Stimulated activated naive CD8-positive, alpha-beta T cell treated with anti-CD3 and anti-CD28 coated beads, Interleukin-15, Interleukin-2, amounts not matched to agents 100 U/mL and 50 U/mL, for 24 hours (primary cell): Measurements from ENCODE around the gene MAPKBP1.

ENCODE experiments used
- ATAC-seq: fragments of 150-1000 bp; cut with Tn5 transposase; one replicate; pipeline ENCODE4 v1.10.0; 2021
- DNase-seq: peaks from one replicate; pipeline ENCODE4 v3.0.0; 2021

MAPKBP1 gene

GRCh38 chr15:41809526-41810220 lies 35.4 kb downstream of the MAPKBP1 start:
- no peak for ATAC-seq

GRCh38 chr15:41810651-41811431 lies 36.6 kb downstream of the MAPKBP1 start:
- DNase-seq: no peak
- ATAC-seq: no peak

More at GRCh38 chr15:41809526-41810220, 35.4 kb downstream of the MAPKBP1 start:
- no peak for DNase-seq

- ATAC-seq (peak; percentile 86), DNase-seq (peak; percentile 75)
Measured at GRCh38 chr15:41811432-41812195, 37.3 kb downstream of the MAPKBP1 start.

GRCh38 chr15:41812820-41813375 lies 38.6 kb downstream of the MAPKBP1 start:
- no peak for ATAC-seq
- no peak for DNase-seq

GRCh38 chr15:41813426-41813825 lies 39.1 kb downstream of the MAPKBP1 start:
- ATAC-seq (no peak), DNase-seq (no peak)

GRCh38 chr15:41814534-41814933 lies 40.2 kb downstream of the MAPKBP1 start:
- ATAC-seq (no peak), DNase-seq (no peak)

GRCh38 chr15:41816788-41817187 lies 42.5 kb downstream of the MAPKBP1 start:
- ATAC-seq (no peak), DNase-seq (no peak)

GRCh38 chr15:41817327-41817726 lies 43.0 kb downstream of the MAPKBP1 start:
- ATAC-seq: no peak
- DNase-seq: no peak

GRCh38 chr15:41817781-41818180 lies 43.5 kb downstream of the MAPKBP1 start:
- ATAC-seq: no peak
- DNase-seq: no peak

GRCh38 chr15:41819455-41820050 lies 45.3 kb downstream of the MAPKBP1 start:
- no peak for ATAC-seq
- no peak for DNase-seq

- ATAC-seq (no peak), DNase-seq (no peak)
Measured at GRCh38 chr15:41820791-41821423, 46.6 kb downstream of the MAPKBP1 start.

- ATAC-seq (no peak), DNase-seq (no peak)
Measured at GRCh38 chr15:41821831-41822230, 47.5 kb downstream of the MAPKBP1 start.

GRCh38 chr15:41822471-41822870 lies 48.2 kb downstream of the MAPKBP1 start:
- DNase-seq: no peak
- no peak for ATAC-seq

- no peak for DNase-seq
- ATAC-seq: no peak
Measured at GRCh38 chr15:41822957-41823356, 48.7 kb downstream of the MAPKBP1 start.

GRCh38 chr15:41823502-41823901 lies 49.2 kb downstream of the MAPKBP1 start:
- DNase-seq (no peak), ATAC-seq (no peak)

- ATAC-seq (no peak), DNase-seq (no peak)
Measured at GRCh38 chr15:41824062-41824745, 49.9 kb downstream of the MAPKBP1 start.

GRCh38 chr15:41825145-41825544 lies 50.9 kb downstream of the MAPKBP1 start:
- ATAC-seq (no peak), DNase-seq (no peak)

GRCh38 chr15:41825572-41826535 lies 51.6 kb downstream of the MAPKBP1 start:
- no peak for ATAC-seq

GRCh38 chr15:41827290-41827879 lies 53.1 kb downstream of the MAPKBP1 start:
- no peak for ATAC-seq
- DNase-seq: peak; percentile 37

More at GRCh38 chr15:41825572-41826535, 51.6 kb downstream of the MAPKBP1 start:
- no peak for DNase-seq
